GM12801 (cell line): ENCODE results near the gene BBS12.

Experiments
- CTCF ChIP-seq: IDR thresholded peaks from one replicate; pipeline ENCODE4 v1.5.1; 2011; ENCODE audit warnings: control low read depth; ENCODE audit not compliant: insufficient read length; ENCODE audit errors: extremely low read depth

Gene BBS12

GRCh38 chr4:122785099-122785498 is 52.6 kb downstream of the BBS12 start:
- no peak for TF ChIP-seq CTCF

GRCh38 chr4:122787940-122788339 is 55.4 kb downstream of the BBS12 start:
- TF ChIP-seq CTCF: no peak

GRCh38 chr4:122788935-122789334 is 56.4 kb downstream of the BBS12 start:
- TF ChIP-seq CTCF: no peak

GRCh38 chr4:122793811-122794210 is 61.3 kb downstream of the BBS12 start:
- TF ChIP-seq CTCF: no peak
